CD8-positive, alpha-beta memory T cell (primary cell): ENCODE data around the gene SLC35G1. TPM values are rescaled to one million over a fixed set of nuclear protein-coding genes. Genes with fewer than 3 reads are reported as not detected.
A peak's percentile ranks its signal among the peaks of the same experiment; 100 is the strongest.

Experiments
- CTCF ChIA-PET: fragments of 350-600 bp; sonication (Branson Sonifier 250); formaldehyde crosslinking; loops from one replicate; lab custom pipeline; 2021; ENCODE audit warnings: antibody characterized with exemption; lab: Charles Lee
- POLR2A ChIA-PET: fragments of 350-600 bp; sonication (Branson Sonifier 250); formaldehyde crosslinking; loops from one replicate; lab custom pipeline; 2021; ENCODE audit warnings: antibody characterized with exemption; lab: Charles Lee
- DNase-seq, 5 donors: peaks; one replicate each; pipeline versions ENCODE4 v3.0.0 to v3.0.0-alpha.2; 2020 to 2022; ENCODE audit warnings: mixed read lengths in 1 of 5
- H3K27ac ChIP-seq: one replicate; pipeline ENCODE4 v1.7.0; 2013; ENCODE audit warnings: low read depth, mild to moderate bottlenecking, low read length, moderate library complexity
- H3K27me3 ChIP-seq: 2 replicates; pipeline ENCODE4 v1.7.0; 2013; ENCODE audit warnings: low read length, mild to moderate bottlenecking; ENCODE audit not compliant: insufficient read depth, poor library complexity, severe bottlenecking
- H3K36me3 ChIP-seq: 2 replicates; pipeline ENCODE4 v1.7.0; 2013; ENCODE audit warnings: mild to moderate bottlenecking, low read length, moderate library complexity; ENCODE audit not compliant: insufficient read depth
- H3K4me1 ChIP-seq: 2 replicates; pipeline ENCODE4 v1.7.0; 2013; ENCODE audit warnings: mild to moderate bottlenecking, low read length, moderate library complexity; ENCODE audit not compliant: insufficient read depth
- H3K4me3 ChIP-seq: 2 replicates; pipeline ENCODE4 v1.7.0; 2013; ENCODE audit warnings: mild to moderate bottlenecking, low read length
- H3K9me3 ChIP-seq: 2 replicates; pipeline ENCODE4 v1.7.0; 2013; ENCODE audit warnings: mild to moderate bottlenecking, low read length
- H3K27ac Mint-ChIP-seq, 8 donors: one replicate each; pipeline ENCODE4 v1.8.0; 2020 to 2021; ENCODE audit warnings: mixed read lengths in 8 of 8, mild to moderate bottlenecking in 6 of 8, inconsistent platforms in 3 of 8, moderate library complexity in 3 of 8
- H3K27me3 Mint-ChIP-seq, 2 donors: one replicate each; pipeline ENCODE4 v1.8.0; 2020 to 2021; ENCODE audit warnings: mixed read lengths in 2 of 2, mild to moderate bottlenecking in 1 of 2, moderate library complexity in 1 of 2
- H3K36me3 Mint-ChIP-seq, 3 donors: one replicate each; pipeline ENCODE4 v1.8.0; 2020 to 2021; ENCODE audit warnings: mixed read lengths in 3 of 3, inconsistent platforms in 1 of 3, mild to moderate bottlenecking in 1 of 3
- H3K4me1 Mint-ChIP-seq, 3 donors: one replicate each; pipeline ENCODE4 v1.8.0; 2020 to 2021; ENCODE audit warnings: mixed read lengths in 3 of 3, inconsistent platforms in 1 of 3, mild to moderate bottlenecking in 1 of 3
- H3K4me3 Mint-ChIP-seq, 7 donors: one replicate each; pipeline ENCODE4 v1.8.0; 2020 to 2021; ENCODE audit warnings: mixed read lengths in 7 of 7, mild to moderate bottlenecking in 6 of 7, moderate library complexity in 4 of 7, inconsistent platforms in 2 of 7
- H3K9me3 Mint-ChIP-seq, 5 donors: one replicate each; pipeline ENCODE4 v1.8.0; 2020 to 2022; ENCODE audit warnings: mixed read lengths in 5 of 5, mild to moderate bottlenecking in 3 of 5, moderate library complexity in 2 of 5, inconsistent platforms in 1 of 5
- polyA plus RNA-seq: library from polyadenylated mRNA; unstranded; fragments of 300-500 nt; fragmentation: Illumina TruSeq; gene quantifications from one replicate; pipeline ENCODE4 v1.2.3, GENCODE V29; 2021
- total RNA-seq, 2 experiments: library from RNA; stranded (reverse); gene quantifications; one replicate each; pipeline ENCODE4 v1.2.3, GENCODE V29; 2021

Gene SLC35G1
- total and polyA plus RNA-seq, 3 experiments from 2014 or later, result 2.4 to 4.7 (median 4.6) TPM

DNA sequence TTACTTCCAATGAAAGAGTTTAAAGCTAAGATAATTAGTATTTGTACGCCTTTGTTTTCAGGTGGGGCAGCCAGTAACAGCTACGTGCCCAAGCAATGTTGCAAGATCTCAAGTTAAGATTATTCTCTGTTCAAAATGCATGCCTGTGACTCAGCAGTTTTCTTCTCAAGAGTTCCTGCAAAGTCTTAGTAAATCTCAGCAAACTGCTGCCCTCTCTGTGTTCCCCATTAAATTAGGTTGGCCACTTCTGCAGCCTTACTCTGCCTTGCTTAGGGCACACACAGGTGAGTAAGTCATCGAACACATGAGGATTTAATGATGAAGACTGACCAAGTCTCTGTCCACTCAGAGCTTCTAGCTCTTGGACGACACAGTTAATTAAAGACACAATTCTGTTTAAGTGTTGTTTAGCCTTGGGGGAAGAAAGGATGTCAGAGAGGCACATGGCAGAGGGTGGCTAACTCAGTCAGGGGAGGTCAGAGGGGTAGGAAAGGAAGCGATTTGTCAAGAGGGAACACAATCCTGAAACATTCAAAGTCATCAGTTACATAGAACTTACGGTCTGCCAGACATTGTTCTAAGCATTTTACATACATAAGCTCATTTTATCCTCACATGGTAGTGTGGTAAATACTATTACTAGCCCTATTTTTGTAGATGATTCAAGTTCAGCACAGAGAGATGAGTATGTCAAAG lies 20.2 kb upstream of the SLC35G1 start:
- Mint-ChIP-seq H3K36me3 (no peaks in the 10 kb centered on the region), H3K27ac (no peak overlapping the region), H3K4me1 (no peaks in the 10 kb centered on the region), H3K27me3 (peaks cover 21 to 53% of the 10 kb centered on the region in 2 donors), H3K9me3 (no peaks in the 10 kb centered on the region), H3K4me3 (no peak overlapping the region)
- H3K27me3 ChIP-seq, result no peaks in the 10 kb centered on the region
- no peak for DNase-seq
- H3K36me3 ChIP-seq, result no peaks in the 10 kb centered on the region
- CTCF ChIA-PET, result no interaction called here
- no peak overlapping the region for H3K4me3 ChIP-seq
- POLR2A ChIA-PET, result no interaction called here
- no peaks in the 10 kb centered on the region for H3K9me3 ChIP-seq
- H3K4me1 ChIP-seq, result no peaks in the 10 kb centered on the region
- H3K27ac ChIP-seq, result no peak overlapping the region

GRCh38 chr10:93874309-93875031 lies 19.3 kb upstream of the SLC35G1 start:
- ChIA-PET POLR2A (no interaction called here), CTCF (no interaction called here)
- no peak overlapping the region for H3K4me3 Mint-ChIP-seq
- no peaks in the 10 kb centered on the region for H3K9me3 Mint-ChIP-seq
- no peak overlapping the region for H3K4me3 ChIP-seq
- H3K36me3 Mint-ChIP-seq, result no peaks in the 10 kb centered on the region
- no peak for DNase-seq
- no peak overlapping the region for H3K27ac Mint-ChIP-seq
- no peak overlapping the region for H3K27ac ChIP-seq
- no peaks in the 10 kb centered on the region for H3K27me3 ChIP-seq
- no peaks in the 10 kb centered on the region for H3K4me1 ChIP-seq
- H3K9me3 ChIP-seq, result no peaks in the 10 kb centered on the region
- no peaks in the 10 kb centered on the region for H3K4me1 Mint-ChIP-seq
- H3K27me3 Mint-ChIP-seq, result peaks cover 26 to 62% of the 10 kb centered on the region in 2 donors
- no peaks in the 10 kb centered on the region for H3K36me3 ChIP-seq

DNA sequence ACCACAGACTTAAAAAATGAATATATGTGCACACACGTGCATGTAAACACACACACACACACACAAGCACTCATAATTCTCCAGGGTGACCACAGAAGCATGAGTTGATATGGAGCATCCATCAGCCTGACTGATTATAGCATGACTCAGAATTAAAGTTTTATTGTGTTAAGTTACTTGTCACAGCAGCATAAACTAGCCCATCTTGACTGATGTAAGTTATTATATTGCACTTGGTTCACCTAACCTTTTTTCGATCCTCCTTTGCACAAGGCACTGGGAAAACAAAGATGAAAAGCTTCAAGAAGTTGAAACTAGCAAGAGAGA lies 18.8 kb upstream of the SLC35G1 start:
- ChIA-PET CTCF (no interaction called here), POLR2A (no interaction called here)
- no peaks in the 10 kb centered on the region for H3K9me3 ChIP-seq
- DNase-seq, result no peak
- no peaks in the 10 kb centered on the region for H3K27me3 ChIP-seq
- no peak overlapping the region for H3K27ac Mint-ChIP-seq
- no peak overlapping the region for H3K4me3 ChIP-seq
- H3K4me3 Mint-ChIP-seq, result no peak overlapping the region
- H3K9me3 Mint-ChIP-seq, result no peaks in the 10 kb centered on the region
- no peaks in the 10 kb centered on the region for H3K4me1 ChIP-seq
- no peaks in the 10 kb centered on the region for H3K36me3 ChIP-seq
- H3K27me3 Mint-ChIP-seq, result peaks cover 25 to 66% of the 10 kb centered on the region in 2 donors
- no peaks in the 10 kb centered on the region for H3K4me1 Mint-ChIP-seq
- no peak overlapping the region for H3K27ac ChIP-seq
- H3K36me3 Mint-ChIP-seq, result no peaks in the 10 kb centered on the region

DNA sequence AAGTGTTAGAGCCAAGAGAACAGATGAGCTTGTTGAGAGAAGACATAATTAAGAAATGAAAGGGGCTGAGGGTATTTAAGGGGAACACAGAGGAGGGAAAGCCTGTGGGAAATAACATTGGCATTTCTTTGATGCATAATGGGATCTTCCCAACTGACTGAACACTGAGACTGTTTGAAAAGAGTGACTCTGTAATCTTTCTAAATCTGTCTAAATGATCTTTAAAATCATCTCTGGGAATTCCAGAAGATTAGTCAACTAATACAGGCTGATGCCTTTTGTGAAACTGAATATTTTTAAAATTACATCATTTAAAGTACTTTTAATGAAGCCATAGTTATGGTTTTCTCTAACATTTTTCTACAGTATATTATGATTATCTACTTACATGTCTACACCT lies 17.4 kb upstream of the SLC35G1 start:
- Mint-ChIP-seq H3K27ac (no peak overlapping the region), H3K36me3 (no peaks in the 10 kb centered on the region), H3K27me3 (peaks cover 22 to 69% of the 10 kb centered on the region in 2 donors), H3K4me1 (no peaks in the 10 kb centered on the region), H3K4me3 (no peak overlapping the region), H3K9me3 (no peaks in the 10 kb centered on the region)
- no peak for DNase-seq
- Histone ChIP-seq H3K27me3 (no peaks in the 10 kb centered on the region), H3K27ac (no peak overlapping the region), H3K9me3 (no peaks in the 10 kb centered on the region), H3K4me1 (no peaks in the 10 kb centered on the region), H3K4me3 (no peak overlapping the region), H3K36me3 (no peaks in the 10 kb centered on the region)
- CTCF ChIA-PET, result no interaction called here
- POLR2A ChIA-PET, result no interaction called here

DNA sequence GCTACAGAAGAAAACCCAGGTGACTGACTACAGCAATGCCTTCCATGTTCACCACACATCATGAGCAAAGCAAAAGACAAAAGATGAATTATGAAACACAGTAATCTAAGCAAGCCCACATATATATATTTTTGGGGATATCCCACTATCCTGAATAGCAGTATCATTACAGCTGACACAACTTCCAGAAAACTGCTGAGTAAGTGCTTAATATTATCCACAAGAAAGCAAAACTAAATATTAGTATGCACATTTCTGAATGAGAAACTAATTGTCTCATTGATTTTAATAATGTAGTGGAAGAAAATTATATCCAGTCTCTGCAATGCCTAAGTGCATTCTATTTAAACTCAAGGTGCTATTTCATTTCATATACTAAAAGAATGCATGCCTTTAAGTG lies 14.5 kb upstream of the SLC35G1 start:
- no peak for DNase-seq
- ChIA-PET CTCF (no interaction called here), POLR2A (no interaction called here)
- Mint-ChIP-seq H3K36me3 (no peaks in the 10 kb centered on the region), H3K9me3 (no peaks in the 10 kb centered on the region), H3K27me3 (peaks cover 21 to 72% of the 10 kb centered on the region in 2 donors), H3K4me1 (no peaks in the 10 kb centered on the region), H3K27ac (no peak overlapping the region), H3K4me3 (no peak overlapping the region)
- Histone ChIP-seq H3K9me3 (no peaks in the 10 kb centered on the region), H3K4me1 (no peaks in the 10 kb centered on the region), H3K36me3 (no peaks in the 10 kb centered on the region), H3K4me3 (no peak overlapping the region), H3K27me3 (no peaks in the 10 kb centered on the region), H3K27ac (no peak overlapping the region)

- H3K9me3 Mint-ChIP-seq, result no peaks in the 10 kb centered on the region
- ChIA-PET CTCF (interaction anchor here (1.6 to 1.8 kb wide), 2 partner anchors 9 to 26 kb away, joined by 4 to 5 read pairs; no protein-coding TSS in a partner anchor), POLR2A (no interaction called here)
- H3K4me1 Mint-ChIP-seq, result peaks cover 26 to 43% (median 40%) of the 10 kb centered on the region in 3 donors
- peak overlapping the region; percentile 30 to 85 (median 74) for H3K27ac Mint-ChIP-seq
- Histone ChIP-seq H3K9me3 (no peaks in the 10 kb centered on the region), H3K27me3 (no peaks in the 10 kb centered on the region), H3K27ac (peak overlapping the region; percentile 55), H3K4me3 (peak overlapping the region; percentile 83), H3K4me1 (peaks cover 15% of the 10 kb centered on the region), H3K36me3 (no peaks in the 10 kb centered on the region)
- H3K36me3 Mint-ChIP-seq, result peaks cover 0 to 7% (median 1%) of the 10 kb centered on the region in 3 donors
- peaks cover 2 to 5% of the 10 kb centered on the region in 2 donors for H3K27me3 Mint-ChIP-seq
- DNase-seq, result no peak
- peak overlapping the region; percentile 79 to 92 (median 84) for H3K4me3 Mint-ChIP-seq
Measured at GRCh38 chr10:93894516-93895378, 969 bp downstream of the SLC35G1 start.

- H3K36me3 ChIP-seq, result no peaks in the 10 kb centered on the region
- H3K9me3 ChIP-seq, result no peaks in the 10 kb centered on the region
- H3K27me3 Mint-ChIP-seq, result no peaks in the 10 kb centered on the region
- no peak for DNase-seq
- peaks cover 15% of the 10 kb centered on the region for H3K4me1 ChIP-seq
- peaks cover 26 to 43% (median 40%) of the 10 kb centered on the region in 3 donors for H3K4me1 Mint-ChIP-seq
- no peak overlapping the region for H3K4me3 ChIP-seq
- peak overlapping the region in 3 of 8 donors; percentile 44 to 80 (median 61) for H3K27ac Mint-ChIP-seq
- H3K27me3 ChIP-seq, result no peaks in the 10 kb centered on the region
- POLR2A ChIA-PET, result no interaction called here
- H3K4me3 Mint-ChIP-seq, result peak overlapping the region in 3 of 7 donors; percentile 11 to 24 (median 19)
- CTCF ChIA-PET, result no interaction called here
- H3K9me3 Mint-ChIP-seq, result no peaks in the 10 kb centered on the region
- no peak overlapping the region for H3K27ac ChIP-seq
- H3K36me3 Mint-ChIP-seq, result peaks cover 0 to 7% (median 7%) of the 10 kb centered on the region in 3 donors
Measured at GRCh38 chr10:93897070-93897780, 3.4 kb downstream of the SLC35G1 start.
